ENCODE data around the gene KIAA1755.
A peak's percentile ranks its signal among the peaks of the same experiment; 100 is the strongest.

The KIAA1755 gene

DNA sequence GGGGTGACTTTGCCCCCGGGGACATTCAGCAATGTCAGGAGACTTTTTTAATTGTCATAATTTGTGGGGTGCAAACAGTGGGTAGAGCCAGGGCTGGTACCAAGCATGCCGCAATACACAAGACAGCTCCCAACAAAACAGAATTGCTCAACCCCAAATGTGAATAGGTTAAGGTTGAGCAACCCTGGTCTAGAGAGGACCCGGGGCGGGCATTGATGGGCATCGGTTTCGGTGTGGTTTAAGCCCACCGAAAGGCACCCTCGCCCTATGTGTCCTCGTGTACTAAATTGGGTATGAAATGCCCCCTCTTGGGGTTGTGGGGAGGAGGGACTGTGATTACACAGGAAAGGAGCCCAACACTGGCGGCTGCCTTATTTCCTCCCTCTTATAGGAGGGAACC, 36.0 kb downstream of the KIAA1755 start:
- Histone ChIP-seq H3K36me3 (no peaks in the 10 kb centered on the region), H3K27me3 (no peaks in the 10 kb centered on the region), H3K4me3 (ENCODE audit: low read depth in 1 of 2, low read length in 1 of 2) (no peak overlapping the region), H3K9me3 (no peaks in the 10 kb centered on the region), H3K4me1 (ENCODE audit: control insufficient read depth in 1 of 2, insufficient read depth in 1 of 2, low read depth in 1 of 2, low read length in 1 of 2) (peaks cover 16 to 32% of the 10 kb centered on the region in 2 experiments), H3K27ac (peak overlapping the region; percentile 18)
- TF ChIP-seq, protein P1, sequence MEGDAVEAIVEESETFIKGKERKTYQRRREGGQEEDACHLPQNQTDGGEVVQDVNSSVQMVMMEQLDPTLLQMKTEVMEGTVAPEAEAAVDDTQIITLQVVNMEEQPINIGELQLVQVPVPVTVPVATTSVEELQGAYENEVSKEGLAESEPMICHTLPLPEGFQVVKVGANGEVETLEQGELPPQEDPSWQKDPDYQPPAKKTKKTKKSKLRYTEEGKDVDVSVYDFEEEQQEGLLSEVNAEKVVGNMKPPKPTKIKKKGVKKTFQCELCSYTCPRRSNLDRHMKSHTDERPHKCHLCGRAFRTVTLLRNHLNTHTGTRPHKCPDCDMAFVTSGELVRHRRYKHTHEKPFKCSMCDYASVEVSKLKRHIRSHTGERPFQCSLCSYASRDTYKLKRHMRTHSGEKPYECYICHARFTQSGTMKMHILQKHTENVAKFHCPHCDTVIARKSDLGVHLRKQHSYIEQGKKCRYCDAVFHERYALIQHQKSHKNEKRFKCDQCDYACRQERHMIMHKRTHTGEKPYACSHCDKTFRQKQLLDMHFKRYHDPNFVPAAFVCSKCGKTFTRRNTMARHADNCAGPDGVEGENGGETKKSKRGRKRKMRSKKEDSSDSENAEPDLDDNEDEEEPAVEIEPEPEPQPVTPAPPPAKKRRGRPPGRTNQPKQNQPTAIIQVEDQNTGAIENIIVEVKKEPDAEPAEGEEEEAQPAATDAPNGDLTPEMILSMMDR (IDR thresholded peaks at IDR 0.05), result no peak

- H3K4me1 ChIP-seq (ENCODE audit: control insufficient read depth in 1 of 2, insufficient read depth in 1 of 2, low read depth in 1 of 2, low read length in 1 of 2), result peaks cover 16 to 30% of the 10 kb centered on the region in 2 experiments
- H3K9me3 ChIP-seq, result no peaks in the 10 kb centered on the region
- H3K36me3 ChIP-seq, result no peaks in the 10 kb centered on the region
- no peak overlapping the region for H3K4me3 ChIP-seq (ENCODE audit: low read depth in 1 of 2, low read length in 1 of 2)
- TF ChIP-seq, protein P1 (IDR thresholded peaks at IDR 0.05), result no peak
- H3K27ac ChIP-seq, result peak overlapping the region; percentile 18
- H3K27me3 ChIP-seq, result no peaks in the 10 kb centered on the region
Observed at GRCh38 chr20:38223743-38224100, 36.8 kb downstream of the KIAA1755 start.

GRCh38 chr20:38222923-38223742, 37.4 kb downstream of the KIAA1755 start:
- H3K36me3 ChIP-seq, result no peaks in the 10 kb centered on the region
- no peak overlapping the region for H3K27ac ChIP-seq
- H3K4me1 ChIP-seq (ENCODE audit: control insufficient read depth in 1 of 2, insufficient read depth in 1 of 2, low read depth in 1 of 2, low read length in 1 of 2), result peaks cover 16 to 30% of the 10 kb centered on the region in 2 experiments
- no peaks in the 10 kb centered on the region for H3K27me3 ChIP-seq
- no peak overlapping the region for H3K4me3 ChIP-seq (ENCODE audit: low read depth in 1 of 2, low read length in 1 of 2)
- TF ChIP-seq, protein P1 (IDR thresholded peaks at IDR 0.05), result no peak
- H3K9me3 ChIP-seq, result no peaks in the 10 kb centered on the region

DNA sequence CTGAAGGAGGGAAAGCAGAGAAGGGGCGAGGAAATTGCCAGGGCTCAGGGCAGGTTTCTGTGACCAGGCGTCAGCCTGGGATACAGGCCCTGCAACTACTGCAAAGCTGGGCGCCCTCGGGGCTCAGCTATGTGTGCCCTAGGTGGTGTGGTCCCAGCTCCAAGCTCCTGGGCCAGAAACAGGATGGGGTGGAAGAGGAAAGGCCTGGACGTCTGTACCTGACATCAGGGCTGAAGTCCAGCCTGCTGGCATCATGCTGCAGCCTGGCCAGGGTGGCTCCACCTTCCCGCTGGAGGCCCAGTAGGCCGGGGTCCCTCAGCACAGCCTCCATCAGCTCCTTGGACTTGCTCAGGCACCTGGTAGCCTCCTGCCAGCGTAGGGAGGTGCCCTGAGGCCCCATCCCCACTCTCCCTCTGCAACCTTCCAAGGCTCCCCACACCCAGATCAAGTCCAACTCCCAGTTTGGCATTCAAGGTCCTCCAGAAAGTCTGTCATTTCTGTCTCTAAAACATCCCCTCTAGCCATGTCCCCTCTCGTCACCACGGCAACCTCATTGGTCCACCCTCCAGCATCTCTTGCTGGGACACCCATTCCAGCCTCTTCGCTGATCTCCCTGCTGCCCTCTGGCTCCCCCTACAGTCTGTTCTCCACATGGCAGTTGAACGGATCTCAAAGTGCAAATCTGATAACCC, 38.2 kb downstream of the KIAA1755 start:
- TF ChIP-seq, protein P1 (IDR thresholded peaks at IDR 0.05), result peak; percentile 91
- H3K27me3 ChIP-seq, result no peaks in the 10 kb centered on the region
- H3K4me3 ChIP-seq (ENCODE audit: low read depth in 1 of 2, low read length in 1 of 2), result no peak overlapping the region
- no peaks in the 10 kb centered on the region for H3K9me3 ChIP-seq
- no peak overlapping the region for H3K27ac ChIP-seq
- peaks cover 16 to 30% of the 10 kb centered on the region in 2 experiments for H3K4me1 ChIP-seq (ENCODE audit: control insufficient read depth in 1 of 2, insufficient read depth in 1 of 2, low read depth in 1 of 2, low read length in 1 of 2)
- no peaks in the 10 kb centered on the region for H3K36me3 ChIP-seq

DNA sequence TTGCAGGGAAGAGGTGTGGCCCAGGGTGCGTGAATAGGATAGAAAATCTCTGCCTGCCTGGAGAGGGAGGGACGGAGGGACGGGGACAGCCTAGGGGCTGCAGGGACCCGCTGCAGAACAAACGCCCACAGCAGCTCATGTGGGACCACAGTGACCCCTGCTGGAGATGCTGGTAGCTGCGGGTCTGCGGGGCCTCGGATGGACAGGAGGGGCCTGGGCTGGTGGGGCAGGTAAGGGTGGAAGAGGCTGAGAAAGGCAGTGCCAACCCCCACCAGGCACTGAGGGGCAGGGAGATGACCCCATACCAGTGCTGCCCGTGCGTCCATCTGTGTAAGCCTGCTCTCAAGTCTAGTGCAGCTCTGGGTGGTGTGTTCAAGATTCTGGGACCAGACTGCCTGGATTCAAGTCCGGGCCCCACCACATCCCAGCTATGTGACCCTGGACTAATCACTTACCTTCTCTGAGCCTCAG, 39.4 kb downstream of the KIAA1755 start:
- no peak overlapping the region for H3K4me3 ChIP-seq (ENCODE audit: low read depth in 1 of 2, low read length in 1 of 2)
- H3K4me1 ChIP-seq (ENCODE audit: control insufficient read depth in 1 of 2, insufficient read depth in 1 of 2, low read depth in 1 of 2, low read length in 1 of 2), result peaks cover 16 to 30% of the 10 kb centered on the region in 2 experiments
- H3K36me3 ChIP-seq, result no peaks in the 10 kb centered on the region
- H3K9me3 ChIP-seq, result no peaks in the 10 kb centered on the region
- TF ChIP-seq, protein P1 (IDR thresholded peaks at IDR 0.05), result peak; percentile 92
- H3K27ac ChIP-seq, result no peak overlapping the region
- no peaks in the 10 kb centered on the region for H3K27me3 ChIP-seq
